K562 (cell line): ENCODE results near the gene MAP3K14. TPM values are rescaled to one million over a fixed set of nuclear protein-coding genes. Genes with fewer than 3 reads are reported as not detected.

Experiments used
- ATAC-seq: fragments of 200-7000 bp; cut with Tn5 transposase; 3 replicates; pipeline ENCODE4 v1.9.1; 2020; ENCODE audit warnings: moderate library complexity
- BruUV-seq: library from RNA; stranded (reverse); fragments of 400-500 nt; replicated peaks from 2 replicates; lab custom pipeline; 2021; lab: Mats Ljungman, UMichigan
- CTCF ChIA-PET: fragments of 300-600 bp; formaldehyde crosslinking; extraction: SDS; loops from one replicate; lab custom pipeline; 2021; ENCODE audit warnings: low intra/inter-chr PET ratio; lab: Yijun Ruan, JAX
- POLR2A ChIA-PET: fragments of 300-600, 350-650 bp; sonication (Branson Sonifier 250); formaldehyde crosslinking; extraction: SDS; loops from one replicate; lab custom pipeline; 2021; ENCODE audit warnings: antibody characterized with exemption, inconsistent platforms; lab: Yijun Ruan, JAX
- DNase-seq, 4 experiments: peaks; one replicate each; pipeline versions ENCODE4 v3.0.0 to v3.0.0-alpha.2; 2011 to 2018; ENCODE audit warnings: low spot score in 3 of 4, mixed read lengths in 3 of 4; ENCODE audit errors: extremely low read depth in 1 of 4
- FAIRE-seq: peaks from 2 replicates; lab custom pipeline; 2011; peaks lifted over from hg19 to GRCh38; lab: Jason Lieb, UNC
- H2AFZ ChIP-seq: 2 replicates; pipeline ENCODE4 v1.6.0; 2011; ENCODE audit warnings: low read depth, low read length, control low read depth, inconsistent platforms
- H3K27ac ChIP-seq: fragments of 200-600 bp; 3 replicates; pipeline ENCODE4 v1.8.0; 2011; ENCODE audit warnings: low read depth, mild to moderate bottlenecking, control low read depth, inconsistent platforms, low read length, moderate library complexity, mixed read lengths; ENCODE audit errors: extremely low read depth
- H3K27me3 ChIP-seq, 2 experiments: fragments of 300-600 bp in 1 of 2; 2 replicates in 1 of 2; 3 replicates in 1 of 2; pipeline versions ENCODE4 v1.6.0 to v1.8.0; 2011; ENCODE audit warnings: inconsistent platforms in 2 of 2, low read length in 2 of 2, mild to moderate bottlenecking in 1 of 2, mixed read lengths in 1 of 2, moderate library complexity in 1 of 2; ENCODE audit not compliant: control insufficient read depth in 2 of 2, insufficient read depth in 2 of 2
- H3K36me3 ChIP-seq: fragments of 300-600 bp; 3 replicates; pipeline ENCODE4 v1.8.0; 2011; ENCODE audit warnings: mild to moderate bottlenecking, low read length, inconsistent platforms; ENCODE audit not compliant: control insufficient read depth, insufficient read depth
- H3K4me1 ChIP-seq, 2 experiments: fragments of 200-600 bp in 1 of 2; replicated peaks in 1 of 2; 2 replicates in 1 of 2; 3 replicates in 1 of 2; pipeline versions ENCODE4 v1.5.1 to v1.8.0; 2011; ENCODE audit warnings: inconsistent platforms in 2 of 2, low read length in 2 of 2, mild to moderate bottlenecking in 1 of 2, mixed read lengths in 1 of 2, moderate library complexity in 1 of 2; ENCODE audit not compliant: control insufficient read depth in 2 of 2, insufficient read depth in 2 of 2
- H3K4me2 ChIP-seq: 2 replicates; pipeline ENCODE4 v1.6.1; 2011; ENCODE audit warnings: low read length, control low read depth, inconsistent platforms, mixed read lengths; ENCODE audit not compliant: insufficient read depth
- H3K4me3 ChIP-seq: fragments of 200-600 bp; sonication (generic), shearing (Covaris generic); 2 replicates; pipeline ENCODE4 v1.5.1; 2016; ENCODE audit warnings: control low read depth, inconsistent platforms
- H3K79me2 ChIP-seq: fragments of 200-600 bp; 3 replicates; pipeline ENCODE4 v1.8.0; 2011; ENCODE audit warnings: low read length, inconsistent platforms; ENCODE audit not compliant: control insufficient read depth, insufficient read depth
- H3K9ac ChIP-seq, 2 experiments: 2 replicates each; pipeline versions ENCODE4 v1.6.0 to v1.6.1; 2011; ENCODE audit warnings: low read depth in 2 of 2, low read length in 2 of 2, control low read depth in 1 of 2, inconsistent platforms in 1 of 2, mild to moderate bottlenecking in 1 of 2, mixed read lengths in 1 of 2; ENCODE audit not compliant: insufficient read depth in 1 of 2
- H3K9me1 ChIP-seq: one replicate; pipeline ENCODE4 v1.6.0; 2011; ENCODE audit warnings: inconsistent platforms, mild to moderate bottlenecking, low read length, moderate library complexity; ENCODE audit not compliant: control insufficient read depth, insufficient read depth
- H3K9me3 ChIP-seq: replicated peaks from 2 replicates; pipeline ENCODE4 v1.5.1; 2011; ENCODE audit warnings: low read depth, low read length, inconsistent platforms; ENCODE audit not compliant: control insufficient read depth, insufficient read depth
- H4K20me1 ChIP-seq: replicated peaks from 2 replicates; pipeline ENCODE4 v1.6.1; 2011; ENCODE audit warnings: low read length, inconsistent platforms, mixed read lengths; ENCODE audit not compliant: control insufficient read depth, insufficient read depth
- CBX3 ChIP-seq, 2 experiments: IDR thresholded peaks; 1 replicate in 1 of 2; 2 replicates in 1 of 2; pipeline ENCODE4 v1.6.1; 2012; ENCODE audit warnings: inconsistent platforms in 2 of 2, low read length in 2 of 2, borderline replicate concordance in 1 of 2, control low read depth in 1 of 2
- HNRNPUL1 ChIP-seq: fragments of 200-400 bp; formaldehyde crosslinking; IDR thresholded peaks from 2 replicates; pipeline ENCODE4 v1.6.1; 2017; ENCODE audit warnings: low read length
- NCOA4 ChIP-seq: fragments of 450-650 bp; IDR thresholded peaks from 2 replicates; pipeline ENCODE4 v1.6.1; 2018; ENCODE audit warnings: mild to moderate bottlenecking; ENCODE audit not compliant: partially characterized antibody
- PHF8 ChIP-seq: fragments of 200-600 bp; sonication (generic); IDR thresholded peaks from 2 replicates; pipeline ENCODE4 v1.6.1; 2012; ENCODE audit warnings: mixed run types, mild to moderate bottlenecking, inconsistent platforms, low read length, moderate library complexity, borderline replicate concordance
- SAP30 ChIP-seq: fragments of 200-600 bp; sonication (generic); IDR thresholded peaks from 2 replicates; pipeline ENCODE4 v1.6.1; 2012; ENCODE audit warnings: borderline replicate concordance, low read depth, mild to moderate bottlenecking, moderate library complexity, low read length, control low read depth, inconsistent platforms; ENCODE audit not compliant: insufficient read depth, poor library complexity, severe bottlenecking
- YY1 ChIP-seq, 3 experiments: IDR thresholded peaks; 2 replicates each; pipeline ENCODE4 v1.6.1; 2011; ENCODE audit warnings: low read length in 2 of 3, mild to moderate bottlenecking in 2 of 3, moderate library complexity in 2 of 3, borderline replicate concordance in 1 of 3, control low read depth in 1 of 3, low read depth in 1 of 3; ENCODE audit not compliant: insufficient read depth in 3 of 3, insufficient replicate concordance in 2 of 3, control insufficient read depth in 1 of 3, insufficient read length in 1 of 3; ENCODE audit errors: extremely low read depth in 1 of 3
- ZC3H11A ChIP-seq: IDR thresholded peaks from 2 replicates; pipeline ENCODE4 v1.6.1; 2012; ENCODE audit warnings: low read depth, low read length, improper control_type of control experiment
- ZNF121 ChIP-seq: sonication (generic); formaldehyde crosslinking; conservative IDR thresholded peaks from 2 replicates; pipeline ENCODE4 v1.8.0; 2022; ENCODE audit warnings: missing genetic modification reagents
- ZNF282 ChIP-seq: sonication (generic); formaldehyde crosslinking; IDR thresholded peaks from 2 replicates; pipeline ENCODE4 v1.8.1; 2023; ENCODE audit warnings: missing genetic modification reagents
- WGBS: fragments of 100-300 bp; shearing (Covaris generic); methylation state at CpG from one replicate; pipeline ENCODE4 v1.1.6; 2016; ENCODE audit warnings: low coverage, mixed read lengths; ENCODE audit not compliant: insufficient coverage; ENCODE audit errors: missing lambda C conversion rate; 5-methylcytosine and 5-hydroxymethylcytosine counted together
- in situ Hi-C: fragments of 300-500 bp; cut with MboI; formaldehyde crosslinking; loops from 4 replicates; pipeline ENCODE4 v1.15.0; 2018; ENCODE audit warnings: inconsistent platforms, mixed read lengths
- intact Hi-C: fragments of 100-400 bp; cut with micrococcal nuclease; formaldehyde crosslinking; loops from 2 replicates; pipeline ENCODE4 v1.14.2; 2022
- polyA plus RNA-seq, 8 experiments: library from polyadenylated mRNA; depleted of rRNA in 4 of 8; stranded (reverse) in 5 of 8; unstranded in 3 of 8; fragments of >200 nt; fragmentation: Nextera tagmentation in 2 of 8; fragmentation: Illumina TruSeq in 1 of 8; extraction: Ambion mirVana in 2 of 8; extraction: Trizol in 1 of 8; gene quantifications; 2 replicates each; pipeline versions ENCODE4 v1.2.1 to v1.2.3, GENCODE V29; 2011 to 2014; ENCODE audit warnings: inconsistent platforms in 1 of 8, missing spikeins in 1 of 8
- total RNA-seq, 7 experiments: library from RNA; depleted of rRNA in 6 of 7; stranded (reverse); fragments of >200 nt in 6 of 7; fragmentation: Illumina TruSeq in 2 of 7; extraction: Trizol in 2 of 7; gene quantifications; 2 replicates each; pipeline versions ENCODE4 v1.2.1 to v1.2.3, GENCODE V29; 2011 to 2021; ENCODE audit warnings: low replicate concordance in 1 of 7
- TF ChIP-seq, protein P1 (sequence below): fragments of 450-650 bp; IDR thresholded peaks from 2 replicates; pipeline ENCODE4 v1.6.1; 2016

The MAP3K14 gene
- total and polyA plus RNA-seq, 9 of the 15 experiments (the other 6 are each of a cell fraction or from before 2014, with no cell fraction given), result 0.45 to 8.7 (median 3.2) TPM

DNA sequence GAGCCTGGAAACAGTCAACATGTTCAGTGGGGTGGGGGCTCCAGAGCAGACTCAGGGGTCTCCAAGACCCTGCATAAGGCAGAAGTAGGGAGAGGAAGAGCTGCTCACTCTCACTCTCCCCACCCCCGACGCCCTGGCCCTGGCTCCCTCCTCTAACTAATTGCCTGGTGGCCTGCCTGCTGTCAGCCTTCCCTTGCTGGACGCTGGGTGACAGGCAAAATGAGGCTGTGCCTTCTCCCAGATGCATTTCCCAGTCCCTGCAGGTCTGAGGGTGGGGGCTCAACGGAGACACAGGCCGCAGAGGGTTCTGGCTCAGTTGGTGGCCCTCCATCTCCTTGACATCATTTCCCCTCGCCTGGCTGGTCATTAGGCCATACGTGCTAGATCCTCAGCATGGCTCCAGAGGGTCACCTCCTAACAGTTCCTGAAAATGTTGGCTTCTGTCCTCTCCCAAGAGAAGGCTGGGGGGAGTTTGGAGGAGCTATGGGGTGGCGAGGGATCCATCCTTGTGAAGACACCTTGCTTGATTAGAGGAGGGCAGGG is 93.8 kb downstream of the MAP3K14 start:
- H3K36me3 ChIP-seq, result no peaks in the 10 kb centered on the region
- peaks cover 54 to 70% of the 10 kb centered on the region in 2 experiments for H3K4me1 ChIP-seq
- no peak for ATAC-seq
- FAIRE-seq, result no peak
- peaks cover 59% of the 10 kb centered on the region for H3K79me2 ChIP-seq
- peak overlapping the region; percentile 65 for H3K4me2 ChIP-seq
- peak overlapping the region; percentile 36; the same call in 1 of the 2 replicates for H2AFZ ChIP-seq
- 19% methylated on average over 8 of the region's 8 CpGs for WGBS
- peak in 1 of 4 experiments; percentile 37 for DNase-seq
- no peaks in the 10 kb centered on the region for H3K27me3 ChIP-seq
- H3K9ac ChIP-seq, result peak overlapping the region; percentile 44 to 89; a peak in 3 of 4 replicates
- ChIA-PET POLR2A (interaction anchor here (0.6 kb wide), 2 partner anchors 71 to 75 kb away, joined by 3 to 5 read pairs; partner anchors contain the start of gene HEXIM1), CTCF (no interaction called here)
- H4K20me1 ChIP-seq, result no peaks in the 10 kb centered on the region
- BruUV-seq, result TSS peak; percentile 42
- in situ Hi-C loops (no loop called here), intact Hi-C loops (no loop called here)
- H3K27ac ChIP-seq, result peak overlapping the region; percentile 45; the same call in 1 of the 3 replicates
- H3K9me1 ChIP-seq, result no peaks in the 10 kb centered on the region
- peak overlapping the region; percentile 61 for H3K4me3 ChIP-seq
- no peaks in the 10 kb centered on the region for H3K9me3 ChIP-seq
- peak in 1 of 3 experiments; percentile 7 for TF ChIP-seq YY1 (IDR thresholded peaks at IDR 0.05; ENCODE audit: borderline replicate concordance in 1 of 3, control insufficient read depth in 1 of 3, extremely low read depth in 1 of 3, insufficient read depth in 3 of 3, insufficient read length in 1 of 3, insufficient replicate concordance in 2 of 3, low read depth in 1 of 3, low read length in 2 of 3)
- TF ChIP-seq NCOA4, result no peak
- no peak for TF ChIP-seq ZNF282 (CRISPR knock-in tag)
- 0 out of 2 replicates have a peak, but pooled peaks have one; percentile 3 for TF ChIP-seq PHF8
- TF ChIP-seq ZNF121 (CRISPR knock-in tag), result peak; percentile 58; the same call in 1 of the 2 replicates
- TF ChIP-seq CBX3 (IDR thresholded peaks at IDR 0.05; ENCODE audit: borderline replicate concordance in 1 of 2, low read length in 2 of 2), result no peak
- TF ChIP-seq, protein P1, sequence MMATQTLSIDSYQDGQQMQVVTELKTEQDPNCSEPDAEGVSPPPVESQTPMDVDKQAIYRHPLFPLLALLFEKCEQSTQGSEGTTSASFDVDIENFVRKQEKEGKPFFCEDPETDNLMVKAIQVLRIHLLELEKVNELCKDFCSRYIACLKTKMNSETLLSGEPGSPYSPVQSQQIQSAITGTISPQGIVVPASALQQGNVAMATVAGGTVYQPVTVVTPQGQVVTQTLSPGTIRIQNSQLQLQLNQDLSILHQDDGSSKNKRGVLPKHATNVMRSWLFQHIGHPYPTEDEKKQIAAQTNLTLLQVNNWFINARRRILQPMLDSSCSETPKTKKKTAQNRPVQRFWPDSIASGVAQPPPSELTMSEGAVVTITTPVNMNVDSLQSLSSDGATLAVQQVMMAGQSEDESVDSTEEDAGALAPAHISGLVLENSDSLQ, result peak; percentile 24; the same call in 1 of the 2 replicates
- TF ChIP-seq ZC3H11A, result no peak
- TF ChIP-seq SAP30, result no peak
- TF ChIP-seq HNRNPUL1, result no peak
